CD4-positive, alpha-beta T cell (primary cell): ENCODE measurements around the gene ZNF701. TPM values are rescaled to one million over a fixed set of nuclear protein-coding genes. Genes with fewer than 3 reads are reported as not detected.

Experiments
- ATAC-seq: fragments of 200-7000 bp; cut with Tn5 transposase; one replicate; pipeline ENCODE4 v1.10.0; 2022; ENCODE audit warnings: mild to moderate bottlenecking; ENCODE audit not compliant: poor library complexity
- CTCF ChIA-PET: fragments of 350-600 bp; sonication (Branson Sonifier 250); formaldehyde crosslinking; loops from one replicate; lab custom pipeline; 2021; ENCODE audit warnings: antibody characterized with exemption, inconsistent platforms; lab: Charles Lee
- POLR2A ChIA-PET: fragments of 350-600 bp; sonication (Branson Sonifier 250); formaldehyde crosslinking; loops from one replicate; lab custom pipeline; 2021; ENCODE audit warnings: antibody characterized with exemption, inconsistent platforms; lab: Charles Lee
- DNase-seq, 14 experiments: peaks; one replicate each; pipeline ENCODE4 v3.0.0-alpha.2; 2013 to 2020; ENCODE audit warnings: mixed read lengths in 2 of 14
- H3K27ac ChIP-seq, 2 donors: one replicate each; pipeline versions ENCODE4 v1.5.1 to v1.7.0; 2013; ENCODE audit warnings: low read length in 2 of 2, low read depth in 1 of 2, mild to moderate bottlenecking in 1 of 2
- H3K27me3 ChIP-seq, 2 experiments: 1 replicate in 1 of 2; 2 replicates in 1 of 2; pipeline versions ENCODE4 v1.6.1 to v1.7.0; 2013; ENCODE audit warnings: low read length in 2 of 2, control low read depth in 1 of 2, mild to moderate bottlenecking in 1 of 2, moderate library complexity in 1 of 2; ENCODE audit not compliant: insufficient read depth in 2 of 2, control insufficient read depth in 1 of 2
- H3K36me3 ChIP-seq: one replicate; pipeline ENCODE4 v1.6.1; 2013; ENCODE audit warnings: low read length, control low read depth; ENCODE audit not compliant: insufficient read depth
- H3K4me1 ChIP-seq: one replicate; pipeline ENCODE4 v1.6.1; 2013; ENCODE audit warnings: low read length, control low read depth; ENCODE audit not compliant: insufficient read depth
- H3K4me3 ChIP-seq: one replicate; pipeline ENCODE4 v1.5.1; 2013; ENCODE audit warnings: mild to moderate bottlenecking, low read length, moderate library complexity
- H3K9me3 ChIP-seq, 2 experiments: 1 replicate in 1 of 2; 2 replicates in 1 of 2; pipeline versions ENCODE4 v1.6.1 to v1.7.0; 2013; ENCODE audit warnings: low read length in 2 of 2, mild to moderate bottlenecking in 2 of 2, control low read depth in 1 of 2, moderate library complexity in 1 of 2; ENCODE audit not compliant: control insufficient read depth in 1 of 2, insufficient read depth in 1 of 2
- H3K27ac Mint-ChIP-seq: one replicate; pipeline ENCODE4 v1.8.0; 2020; ENCODE audit warnings: mixed read lengths
- H3K27me3 Mint-ChIP-seq: one replicate; pipeline ENCODE4 v1.8.0; 2021; ENCODE audit warnings: mixed read lengths
- H3K36me3 Mint-ChIP-seq: one replicate; pipeline ENCODE4 v1.8.0; 2021; ENCODE audit warnings: low read depth, mixed read lengths
- H3K4me1 Mint-ChIP-seq: one replicate; pipeline ENCODE4 v1.8.0; 2021; ENCODE audit warnings: low read depth, mixed read lengths
- H3K4me3 Mint-ChIP-seq: one replicate; pipeline ENCODE4 v1.8.0; 2020; ENCODE audit warnings: mild to moderate bottlenecking, mixed read lengths
- H3K9me3 Mint-ChIP-seq: one replicate; pipeline ENCODE4 v1.8.0; 2020; ENCODE audit warnings: mixed read lengths
- intact Hi-C, 2 experiments: fragments of 100-400 bp; cut with DNase I in 1 of 2; cut with micrococcal nuclease in 1 of 2; formaldehyde crosslinking; loops; one replicate each; pipeline versions ENCODE4 v1.15.1 to v1.9.0; 2023 to 2025; cut with DNase I, micrococcal nuclease
- total RNA-seq, 174 experiments: library from RNA in 2 of 174; stranded (reverse) in 2 of 174; gene quantifications; one replicate each; pipeline ENCODE4 v1.2.3 and lab custom pipeline; 2021 to 2026
- TF ChIP-seq, protein P1 (sequence below): fragments of 200-600 bp; IDR thresholded peaks from one replicate; pipeline ENCODE4 v1.8.0; 2022; ENCODE audit warnings: antibody characterized with exemption, mild to moderate bottlenecking

ZNF701 gene
- total RNA-seq, 2 experiments from 2014 or later = 7.9 to 8.2 TPM

DNA sequence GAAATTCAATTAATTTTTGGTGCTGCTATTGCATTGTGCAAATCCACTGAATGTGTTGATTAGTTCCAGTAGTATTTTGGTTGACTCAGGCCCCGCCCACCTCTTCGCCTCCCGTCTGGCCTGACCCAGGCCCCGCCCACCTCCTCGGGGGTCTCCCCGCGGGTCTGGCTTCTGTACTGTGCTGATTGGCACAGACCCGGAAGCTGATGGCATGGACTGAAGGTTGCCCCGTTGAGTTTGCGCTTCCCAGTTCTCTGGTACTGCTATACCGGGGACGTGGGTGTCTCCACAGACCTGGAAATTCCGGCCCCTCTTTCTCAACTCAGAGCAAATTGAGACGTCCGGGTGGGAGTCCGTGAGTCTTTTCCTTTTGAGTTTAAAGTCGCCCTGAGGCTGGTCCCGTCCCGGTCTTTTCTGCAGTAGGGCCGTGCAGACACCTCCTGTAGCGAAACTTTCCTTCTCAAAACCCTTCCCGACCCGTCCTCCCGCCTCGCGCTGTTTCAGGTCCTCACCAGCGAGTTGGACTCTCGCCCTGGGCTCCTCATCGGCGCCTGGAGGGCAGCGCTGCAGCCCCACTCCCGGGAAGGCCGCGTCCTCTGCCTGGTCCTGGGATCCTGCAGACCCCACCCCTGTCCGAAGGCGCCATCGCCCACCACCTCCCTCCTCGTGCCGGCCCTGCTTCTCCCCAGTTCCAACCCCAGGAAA lies 14.8 kb downstream of the ZNF701 start:
- Mint-ChIP-seq H3K27me3 (no peaks in the 10 kb centered on the region), H3K4me1 (no peaks in the 10 kb centered on the region), H3K36me3 (peaks cover 96% of the 10 kb centered on the region), H3K27ac (no peak overlapping the region), H3K9me3 (peaks cover 7% of the 10 kb centered on the region), H3K4me3 (no peak overlapping the region)
- CTCF ChIA-PET = no interaction called here
- peaks cover 58 to 72% of the 10 kb centered on the region in 2 experiments for H3K9me3 ChIP-seq
- H3K27me3 ChIP-seq = no peaks in the 10 kb centered on the region
- H3K4me3 ChIP-seq = no peak overlapping the region
- DNase-seq (no peak), ATAC-seq (no peak)
- H3K36me3 ChIP-seq = peaks cover 33% of the 10 kb centered on the region
- H3K4me1 ChIP-seq = no peaks in the 10 kb centered on the region
- POLR2A ChIA-PET = no interaction called here
- no peak overlapping the region for H3K27ac ChIP-seq
- intact Hi-C loops = no loop called here
- TF ChIP-seq, protein P1, sequence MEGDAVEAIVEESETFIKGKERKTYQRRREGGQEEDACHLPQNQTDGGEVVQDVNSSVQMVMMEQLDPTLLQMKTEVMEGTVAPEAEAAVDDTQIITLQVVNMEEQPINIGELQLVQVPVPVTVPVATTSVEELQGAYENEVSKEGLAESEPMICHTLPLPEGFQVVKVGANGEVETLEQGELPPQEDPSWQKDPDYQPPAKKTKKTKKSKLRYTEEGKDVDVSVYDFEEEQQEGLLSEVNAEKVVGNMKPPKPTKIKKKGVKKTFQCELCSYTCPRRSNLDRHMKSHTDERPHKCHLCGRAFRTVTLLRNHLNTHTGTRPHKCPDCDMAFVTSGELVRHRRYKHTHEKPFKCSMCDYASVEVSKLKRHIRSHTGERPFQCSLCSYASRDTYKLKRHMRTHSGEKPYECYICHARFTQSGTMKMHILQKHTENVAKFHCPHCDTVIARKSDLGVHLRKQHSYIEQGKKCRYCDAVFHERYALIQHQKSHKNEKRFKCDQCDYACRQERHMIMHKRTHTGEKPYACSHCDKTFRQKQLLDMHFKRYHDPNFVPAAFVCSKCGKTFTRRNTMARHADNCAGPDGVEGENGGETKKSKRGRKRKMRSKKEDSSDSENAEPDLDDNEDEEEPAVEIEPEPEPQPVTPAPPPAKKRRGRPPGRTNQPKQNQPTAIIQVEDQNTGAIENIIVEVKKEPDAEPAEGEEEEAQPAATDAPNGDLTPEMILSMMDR = no peak

- no peaks in the 10 kb centered on the region for H3K4me1 ChIP-seq
- Mint-ChIP-seq H3K9me3 (peaks cover 7% of the 10 kb centered on the region), H3K27me3 (no peaks in the 10 kb centered on the region), H3K4me3 (no peak overlapping the region), H3K36me3 (peaks cover 96% of the 10 kb centered on the region), H3K27ac (no peak overlapping the region), H3K4me1 (no peaks in the 10 kb centered on the region)
- intact Hi-C loops = no loop called here
- H3K9me3 ChIP-seq = peaks cover 54 to 67% of the 10 kb centered on the region in 2 experiments
- ChIA-PET POLR2A (no interaction called here), CTCF (no interaction called here)
- peaks cover 27% of the 10 kb centered on the region for H3K36me3 ChIP-seq
- TF ChIP-seq, protein P1 = no peak
- H3K4me3 ChIP-seq = no peak overlapping the region
- DNase-seq (no peak), ATAC-seq (no peak)
- no peaks in the 10 kb centered on the region for H3K27me3 ChIP-seq
- no peak overlapping the region for H3K27ac ChIP-seq
These were observed 15.5 kb downstream of the ZNF701 start for GRCh38 chr19:52585604-52586003.

GRCh38 chr19:52590728-52591127 lies 20.6 kb downstream of the ZNF701 start:
- intact Hi-C loops = no loop called here
- Mint-ChIP-seq H3K9me3 (peaks cover 3% of the 10 kb centered on the region), H3K27me3 (no peaks in the 10 kb centered on the region), H3K4me3 (no peak overlapping the region), H3K36me3 (peaks cover 84% of the 10 kb centered on the region), H3K27ac (no peak overlapping the region), H3K4me1 (no peaks in the 10 kb centered on the region)
- ATAC-seq (no peak), DNase-seq (peak in 1 of 14 experiments; percentile 22)
- peaks cover 7% of the 10 kb centered on the region for H3K36me3 ChIP-seq
- no peak overlapping the region for H3K4me3 ChIP-seq
- ChIA-PET CTCF (no interaction called here), POLR2A (no interaction called here)
- peaks cover 22 to 44% of the 10 kb centered on the region in 2 experiments for H3K9me3 ChIP-seq
- H3K4me1 ChIP-seq = no peaks in the 10 kb centered on the region
- H3K27ac ChIP-seq = no peak overlapping the region
- H3K27me3 ChIP-seq = no peaks in the 10 kb centered on the region
- TF ChIP-seq, protein P1 = no peak
